Measurements from ENCODE around the gene CBY3. TPM values are rescaled to one million over a fixed set of nuclear protein-coding genes. Genes with fewer than 3 reads are reported as not detected.

Gene CBY3
- total RNA-seq = 0.16 TPM in 1 of 2 replicates, not detected in the other

GRCh38 chr5:179680780-179681401 is at the start of gene CBY3:
TSS of gene CBY3 (minus strand) at chr5:179681034. CDS start at chr5:179680918, 116 bp downstream.

GRCh38 chr5:179698935-179699615 is 18.2 kb upstream of the CBY3 start, which contains the start of gene CANX:
TSS of gene CANX (plus strand) at chr5:179698967. CDS start at chr5:179705682, 6,715 bp downstream.

Other genes with a start within 250 kb of the CBY3 start
- gene RUFY1, start 130.5 kb downstream of the CBY3 start, total RNA-seq = 43.7 and 74.1 TPM in 2 replicates
- gene HNRNPH1, start 57.4 kb downstream of the CBY3 start, total RNA-seq = 466 and 1,064 TPM in 2 replicates
- 535 and 841 TPM in 2 replicates for gene CANX, start 17.9 kb upstream of the CBY3 start, total RNA-seq
- gene MAML1, start 51.8 kb upstream of the CBY3 start, total RNA-seq = 4.9 and 10.2 TPM in 2 replicates
- gene LTC4S, start 113.0 kb upstream of the CBY3 start, total RNA-seq = 0.32 TPM in 1 of 2 replicates, not detected in the other
- gene MGAT4B, start 125.8 kb upstream of the CBY3 start, total RNA-seq = 143 and 246 TPM in 2 replicates
- gene SQSTM1, start 139.9 kb upstream of the CBY3 start, total RNA-seq = 356 and 831 TPM in 2 replicates
- 3.9 and 13.8 TPM in 2 replicates for gene MRNIP, start 177.8 kb upstream of the CBY3 start, total RNA-seq
- gene TBC1D9B, start 226.9 kb upstream of the CBY3 start, total RNA-seq = 43.9 and 87.7 TPM in 2 replicates